GM19467 (cell line): ENCODE data around the gene BSPH1.
"Not testable (repeated sequence)": the region's sequence is repeated elsewhere in the genome, so short reads cannot be mapped to it uniquely, and the experiment has no call there.

Source experiments
- ATAC-seq: cut with Tn5 transposase; IDR thresholded peaks from one replicate; pipeline ENCODE4 v1.9.1; 2021; ENCODE audit warnings: mild to moderate bottlenecking, moderate library complexity; ENCODE audit not compliant: unreplicated experiment

BSPH1 gene

GRCh38 chr19:47992070-47992469 lies at the start of gene BSPH1:
BSPH1 (minus strand) TSS chr19:47992170; CDS start chr19:47992081, 89 bp downstream.
- ATAC-seq, result no peak

DNA sequence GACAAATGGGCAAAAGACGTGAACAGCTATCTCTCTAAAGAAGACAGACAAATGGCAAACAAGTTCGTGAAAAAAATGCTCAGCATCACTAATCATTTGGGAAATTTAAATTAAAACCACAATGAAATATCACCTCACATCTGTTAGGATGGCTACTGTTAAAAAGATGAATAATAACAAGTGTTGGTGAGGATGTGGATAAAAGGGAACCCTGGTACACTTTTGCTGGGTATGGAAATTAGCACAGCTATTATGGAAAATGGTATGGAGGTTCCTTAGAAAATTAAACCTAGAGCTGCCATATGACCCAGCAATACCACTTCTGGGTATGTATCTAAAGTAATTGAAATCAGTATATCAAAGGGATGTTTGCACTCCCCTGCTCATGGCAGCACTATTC lies 44.8 kb upstream of the BSPH1 start:
- ATAC-seq, result no peak

GRCh38 chr19:48033604-48034003 lies 41.6 kb upstream of the BSPH1 start:
- ATAC-seq, result no peak

DNA sequence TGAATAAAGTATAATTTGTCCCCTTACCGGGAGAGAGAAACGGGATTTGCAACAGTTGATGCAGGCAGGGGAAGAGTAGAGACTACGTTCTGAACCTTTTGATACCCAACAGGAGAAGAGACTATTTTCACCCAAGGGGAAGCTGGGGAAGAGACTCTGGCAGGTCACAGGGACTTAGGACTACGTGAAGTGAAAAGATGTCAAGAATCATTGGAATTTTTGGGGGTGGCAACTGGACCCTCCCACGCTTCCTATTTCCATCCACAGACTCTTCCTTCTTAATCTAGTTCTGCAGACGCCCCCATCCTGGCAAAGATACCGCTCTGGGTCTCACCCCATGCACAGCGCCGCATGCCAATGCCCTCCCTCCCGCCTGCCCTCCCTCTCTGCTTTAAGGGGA lies 38.1 kb upstream of the BSPH1 start:
- ATAC-seq, result no peak

DNA sequence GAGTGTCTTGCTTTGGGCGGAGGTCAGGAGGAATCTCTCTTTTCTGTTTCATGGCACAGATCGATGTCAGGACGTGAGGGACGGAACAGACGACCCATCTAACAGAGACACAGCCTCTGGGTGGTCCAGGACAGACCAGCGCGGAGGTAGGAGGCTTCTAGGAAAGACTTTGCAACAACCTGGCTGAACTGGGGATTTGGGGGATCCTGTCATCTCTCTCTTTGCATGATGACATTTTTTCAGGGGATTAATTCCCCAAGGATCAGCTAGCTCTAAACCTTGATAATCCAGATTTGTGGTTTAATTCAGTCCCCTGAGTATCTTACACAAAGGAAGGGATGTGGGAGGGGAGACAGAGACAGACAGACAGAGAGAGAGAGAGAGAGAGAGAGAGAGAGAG lies 37.5 kb upstream of the BSPH1 start:
- no peak for ATAC-seq

DNA sequence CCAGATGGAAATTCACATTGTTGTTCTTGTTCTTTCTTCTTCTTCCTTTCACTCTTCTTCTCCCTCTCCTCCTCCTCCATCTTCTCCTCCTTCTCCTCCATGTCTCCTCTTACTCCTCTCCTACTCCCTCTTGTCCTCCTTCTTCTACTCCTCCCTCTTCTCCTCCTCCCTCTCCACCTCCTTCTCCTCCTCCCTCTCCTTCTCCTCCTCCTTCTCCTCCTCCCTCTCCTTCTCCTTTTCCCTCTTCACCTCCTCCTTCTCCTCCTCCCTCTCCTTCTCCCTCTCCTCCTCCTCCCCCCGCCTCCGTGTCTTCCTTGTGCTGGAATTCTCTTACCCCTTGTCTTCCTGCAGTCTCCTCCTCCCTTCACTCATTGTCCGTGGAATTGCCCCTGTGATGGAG lies 33.5 kb upstream of the BSPH1 start:
- ATAC-seq, result no peak

DNA sequence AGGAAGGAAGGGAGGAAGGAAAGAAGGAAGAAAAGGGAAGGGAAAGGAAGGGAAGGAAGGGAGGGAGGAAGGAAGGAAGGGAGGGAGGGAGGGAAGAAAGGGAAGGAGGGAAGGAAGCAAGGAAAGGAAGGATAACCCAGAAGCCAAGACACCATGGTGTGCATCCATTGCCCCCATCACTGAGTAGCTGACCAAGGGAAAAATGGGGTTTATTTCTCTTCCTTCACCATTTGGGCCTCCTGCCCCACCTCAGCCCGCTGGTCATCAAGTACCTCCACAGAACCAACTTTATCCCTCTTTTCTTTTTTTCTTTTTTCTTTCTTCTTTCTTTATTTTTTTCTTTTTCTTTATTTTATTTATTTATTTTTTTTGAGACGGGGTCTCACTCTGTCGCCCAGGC lies 31.5 kb upstream of the BSPH1 start:
- no peak for ATAC-seq

DNA sequence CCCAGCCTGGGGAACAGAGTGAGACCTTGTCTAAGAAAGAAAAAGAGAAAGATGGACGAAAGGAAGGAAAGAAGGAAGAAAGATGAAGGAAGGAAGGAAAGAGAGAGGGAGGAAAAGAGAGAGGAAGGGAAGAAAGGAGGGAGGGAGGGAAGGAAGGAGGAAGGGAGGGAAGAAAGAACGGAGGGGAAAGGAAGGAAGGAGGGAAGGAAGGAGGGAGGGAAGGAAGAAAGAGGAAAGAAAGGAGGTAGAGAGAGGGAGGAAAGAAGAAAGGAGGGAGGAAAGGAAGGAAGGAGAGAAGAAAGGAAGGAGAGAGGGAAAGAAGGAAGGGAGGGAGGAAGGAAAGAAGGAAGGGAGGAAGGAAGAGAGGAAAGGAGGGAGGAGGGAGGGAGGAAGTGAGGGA lies 31.0 kb upstream of the BSPH1 start:
- ATAC-seq, result no peak

GRCh38 chr19:48020686-48021085 lies 28.7 kb upstream of the BSPH1 start:
- ATAC-seq, result no peak

GRCh38 chr19:48010932-48011758 lies 19.2 kb upstream of the BSPH1 start:
- ATAC-seq, result no peak

- no peak for ATAC-seq
Measured at GRCh38 chr19:48006762-48007161, 14.8 kb upstream of the BSPH1 start.

DNA sequence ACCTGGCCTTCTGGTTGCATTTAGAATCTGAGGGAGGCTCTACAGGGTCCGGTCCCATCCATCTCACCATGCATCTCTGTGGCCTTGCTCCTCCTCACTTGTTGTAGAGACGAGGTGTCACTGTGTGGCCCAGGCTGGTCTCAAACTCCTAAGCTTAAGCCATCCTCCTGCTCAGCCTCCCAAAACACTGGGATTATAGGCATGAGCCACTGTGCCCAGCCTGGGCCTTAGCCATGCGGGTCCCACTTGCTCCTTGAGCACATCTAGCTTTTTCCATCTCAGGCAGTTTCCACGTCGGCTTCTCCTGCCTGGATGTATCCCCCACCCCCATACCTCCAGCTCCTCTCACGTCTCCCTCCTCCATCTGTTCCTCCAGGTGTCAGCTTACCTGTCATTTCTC lies 12.3 kb upstream of the BSPH1 start:
- ATAC-seq, result no peak

DNA sequence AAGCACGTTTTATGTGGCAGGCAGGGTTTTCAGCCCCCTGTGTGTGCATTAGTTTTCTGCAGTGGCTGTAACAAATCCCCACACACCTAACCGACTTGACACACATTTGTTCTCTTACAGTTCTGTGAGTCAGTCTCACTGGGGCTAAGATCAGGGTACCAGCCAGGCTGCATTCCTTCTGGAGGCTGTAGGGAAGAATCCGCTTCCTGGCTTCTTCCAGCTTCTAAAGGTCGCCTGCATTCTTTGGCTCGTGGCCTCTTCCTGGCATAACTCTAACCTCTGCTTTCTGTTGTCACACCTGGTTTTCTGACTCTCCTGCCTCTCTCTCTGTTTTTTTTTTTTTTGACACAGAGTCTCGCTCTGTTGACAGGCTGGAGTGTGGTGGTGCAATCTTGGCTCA lies 8.9 kb upstream of the BSPH1 start:
- ATAC-seq, result no peak

DNA sequence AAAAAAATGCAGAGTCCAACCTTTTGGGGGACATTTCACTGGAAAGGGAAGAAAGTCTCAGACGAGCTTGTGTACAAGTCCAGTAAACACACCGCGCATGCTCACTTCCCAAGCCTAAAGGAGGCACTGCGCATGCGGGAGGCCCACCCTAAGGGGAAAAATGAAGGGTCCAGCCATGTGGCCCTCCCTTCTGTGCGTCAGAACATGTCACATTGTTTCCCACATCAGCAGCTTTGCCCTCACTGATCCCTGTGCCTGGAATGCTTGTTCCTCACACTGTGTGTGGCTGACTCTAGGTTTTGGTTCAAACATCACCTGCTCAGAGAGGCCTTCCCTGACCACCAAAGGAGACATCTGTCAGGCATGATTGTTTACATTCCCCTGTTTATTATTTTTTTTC lies 6.8 kb upstream of the BSPH1 start:
- ATAC-seq, result no peak

- ATAC-seq, result no peak
Measured at GRCh38 chr19:47996230-47996727, 4.3 kb upstream of the BSPH1 start.

GRCh38 chr19:47994209-47994802 lies 2.3 kb upstream of the BSPH1 start, which contains the start of gene ELSPBP1:
ELSPBP1 (plus strand) TSS chr19:47994632; CDS start chr19:48008668, 14,036 bp downstream.
- no peak for ATAC-seq

DNA sequence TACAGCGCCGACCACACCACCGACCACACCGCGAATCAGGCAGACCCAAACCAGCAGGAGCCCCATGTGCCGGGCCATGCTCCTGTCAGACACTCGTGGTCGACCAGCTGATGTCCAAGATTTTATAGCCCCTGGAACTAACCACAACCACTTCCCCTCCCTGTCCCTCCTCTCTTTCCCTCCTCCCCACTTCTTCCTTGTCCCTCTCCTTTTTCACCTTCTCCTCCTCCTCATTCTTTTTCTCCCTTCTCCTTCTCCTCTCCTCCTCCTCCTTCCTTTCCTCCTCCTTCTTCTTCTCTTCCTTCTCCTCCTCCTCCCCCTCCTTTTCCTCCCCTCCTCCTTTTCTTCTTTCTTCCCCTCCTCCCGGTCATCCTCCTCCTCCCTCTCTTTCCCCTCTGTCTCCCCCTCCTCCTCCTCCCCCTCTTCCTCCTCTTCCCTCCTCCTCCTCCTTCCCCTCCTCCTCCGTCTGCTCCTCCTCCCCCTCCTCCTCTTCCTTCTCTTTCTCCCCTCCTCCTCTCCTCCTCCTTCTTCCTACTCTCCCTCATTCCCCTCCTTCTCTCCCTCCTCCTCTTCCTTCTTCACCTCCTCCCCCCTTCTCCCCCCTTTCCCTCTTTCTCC lies 670 bp downstream of the BSPH1 start:
- ATAC-seq, result no peak

- no peak for ATAC-seq
Measured at GRCh38 chr19:47973529-47973928, 18.4 kb downstream of the BSPH1 start.

DNA sequence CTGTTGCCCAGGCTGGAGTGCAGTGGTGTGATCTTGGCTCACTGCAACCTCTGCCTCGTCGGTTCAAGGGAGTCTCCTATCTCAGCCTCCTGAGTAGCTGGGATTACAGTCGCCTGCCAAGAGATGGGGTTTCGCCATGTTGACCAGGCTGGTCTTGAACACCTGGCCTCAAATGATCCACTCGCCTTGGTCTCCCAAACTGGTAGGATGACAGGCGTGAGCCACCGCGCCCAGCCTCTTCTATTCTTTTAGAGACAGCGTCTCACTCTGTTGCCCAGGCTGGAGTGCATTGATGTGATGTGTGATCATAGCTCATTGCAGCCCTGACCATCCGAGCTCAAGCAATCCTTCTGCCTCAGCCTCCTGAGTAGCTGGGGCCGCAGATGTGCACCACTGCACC lies 36.0 kb downstream of the BSPH1 start:
- ATAC-seq, result not testable (repeated sequence)

DNA sequence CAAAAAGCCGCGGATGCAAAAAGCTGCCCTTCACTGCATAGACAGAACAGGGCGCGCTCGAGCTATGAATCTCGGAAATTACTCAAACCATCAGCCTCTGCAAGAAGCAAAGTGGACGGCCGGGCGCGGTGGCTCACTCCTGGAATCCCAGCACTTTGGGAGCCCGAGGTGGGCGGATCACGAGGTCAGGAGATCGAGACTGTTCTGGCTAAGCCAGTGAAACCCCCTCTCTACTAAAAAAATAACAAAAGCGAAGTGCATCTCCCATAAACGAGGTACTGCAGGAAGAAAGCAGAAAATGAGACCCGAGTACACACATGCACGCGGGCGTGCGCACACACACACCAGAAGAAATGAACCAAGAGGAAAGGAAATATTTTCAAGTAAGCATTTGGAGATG lies 39.8 kb downstream of the BSPH1 start:
- not testable (repeated sequence) for ATAC-seq

DNA sequence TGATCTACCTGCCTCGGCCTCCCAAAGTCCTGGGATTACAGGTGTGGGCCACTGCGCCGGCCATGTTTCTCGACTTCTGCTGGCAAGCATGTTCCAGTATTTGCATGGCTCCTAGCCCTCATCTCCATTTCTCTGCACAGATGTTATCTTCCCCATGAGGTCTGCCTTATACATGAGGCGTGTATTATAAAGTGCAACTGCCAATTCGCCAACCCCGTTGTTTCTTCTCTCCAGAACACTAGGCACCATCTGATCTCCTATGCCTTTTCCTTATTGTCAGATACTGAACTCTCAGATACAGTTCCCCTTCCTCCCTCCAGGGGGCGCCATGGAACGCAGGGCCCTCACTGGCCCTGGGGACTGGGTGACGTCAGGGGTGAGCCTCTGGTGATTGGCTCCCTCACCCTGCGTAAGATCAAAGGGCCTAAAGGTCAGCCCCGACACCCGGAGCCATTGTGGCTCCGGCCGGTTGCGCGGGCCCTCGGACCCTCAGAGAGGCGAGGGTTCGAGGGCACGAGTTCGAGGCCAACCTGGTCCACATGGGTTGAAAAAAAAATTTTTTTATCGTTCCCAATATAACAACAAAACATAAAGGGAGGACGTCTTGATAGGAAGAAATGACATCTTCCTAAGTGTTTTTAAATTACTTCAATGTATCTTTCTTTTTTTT lies 42.0 kb downstream of the BSPH1 start:
- ATAC-seq, result not testable (repeated sequence)
